ENCODE measurements around the gene KMT2E.
"Not testable (repeated sequence)": the region's sequence is repeated elsewhere in the genome, so short reads cannot be mapped to it uniquely, and the experiment has no call there.

The KMT2E gene

DNA sequence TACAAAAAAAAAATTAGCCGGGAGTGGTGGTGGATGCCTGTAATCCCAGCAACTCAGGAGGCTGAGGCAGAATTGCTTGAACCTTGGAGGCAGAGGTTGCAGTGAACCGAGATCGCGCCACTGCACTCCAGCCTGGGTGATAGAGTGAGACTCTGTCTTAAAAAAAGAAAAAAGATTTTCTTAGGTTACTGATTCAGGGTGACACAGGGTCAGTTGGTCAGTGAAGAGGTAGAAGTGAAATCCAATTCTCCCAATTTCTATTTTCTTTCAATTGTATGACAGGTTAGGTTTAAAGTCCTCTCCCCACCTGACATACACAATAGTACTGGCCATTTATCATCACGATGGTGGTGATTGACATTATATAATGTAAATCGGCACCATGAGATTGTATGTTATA, 38.5 kb upstream of the KMT2E start:
- not testable (repeated sequence) for ATAC-seq (replicated peaks; ENCODE audit: extremely low read depth, poor library complexity, severe bottlenecking); H3K27me3 Mint-ChIP-seq; H3K36me3 Mint-ChIP-seq (ENCODE audit: insufficient read depth); H3K4me1 Mint-ChIP-seq; DNase-seq (ENCODE audit: low spot score in 2 of 2); H3K27ac Mint-ChIP-seq (ENCODE audit: low read depth); H3K9me3 Mint-ChIP-seq; H3K4me3 Mint-ChIP-seq

DNA sequence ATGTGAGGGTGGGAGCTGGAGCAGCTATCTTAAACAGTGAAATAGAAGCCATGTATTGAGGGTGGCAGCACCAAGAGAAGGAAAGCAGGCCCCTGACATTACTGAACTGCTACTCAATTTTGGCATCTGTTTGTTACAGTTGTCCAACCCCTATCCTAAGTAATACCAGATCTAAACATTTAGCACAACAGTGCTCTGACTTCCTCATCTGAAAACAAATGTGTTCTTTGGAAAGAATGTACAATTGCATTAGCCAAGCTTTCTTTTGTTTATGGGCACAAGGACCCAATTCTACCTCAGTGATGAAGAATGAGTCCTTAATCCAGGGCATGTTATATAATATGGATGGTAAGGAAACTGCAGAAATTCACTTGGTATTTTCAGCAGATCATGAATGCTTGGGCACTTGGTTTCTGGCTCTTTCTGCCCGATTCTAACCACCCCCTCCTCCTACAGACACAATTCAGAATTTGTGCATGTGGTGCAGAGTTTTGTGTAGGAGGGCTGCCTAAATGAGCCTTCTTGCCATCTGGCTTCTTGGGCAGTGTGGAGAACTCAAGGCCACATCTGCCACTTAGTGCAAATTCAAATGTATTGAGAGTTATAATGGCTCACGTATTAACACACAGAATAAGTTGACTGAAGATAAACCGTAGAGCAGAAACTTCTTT, 36.9 kb upstream of the KMT2E start:
- peaks cover 8% of the 10 kb centered on the region for H3K36me3 Mint-ChIP-seq (ENCODE audit: insufficient read depth)
- DNase-seq (ENCODE audit: low spot score in 2 of 2) (no peak), ATAC-seq (replicated peaks; ENCODE audit: extremely low read depth, poor library complexity, severe bottlenecking) (no peak)
- no peak overlapping the region for H3K27ac Mint-ChIP-seq (ENCODE audit: low read depth)
- H3K27me3 Mint-ChIP-seq, result no peaks in the 10 kb centered on the region
- H3K9me3 Mint-ChIP-seq, result no peaks in the 10 kb centered on the region
- H3K4me3 Mint-ChIP-seq, result no peak overlapping the region
- peaks cover 6% of the 10 kb centered on the region for H3K4me1 Mint-ChIP-seq

DNA sequence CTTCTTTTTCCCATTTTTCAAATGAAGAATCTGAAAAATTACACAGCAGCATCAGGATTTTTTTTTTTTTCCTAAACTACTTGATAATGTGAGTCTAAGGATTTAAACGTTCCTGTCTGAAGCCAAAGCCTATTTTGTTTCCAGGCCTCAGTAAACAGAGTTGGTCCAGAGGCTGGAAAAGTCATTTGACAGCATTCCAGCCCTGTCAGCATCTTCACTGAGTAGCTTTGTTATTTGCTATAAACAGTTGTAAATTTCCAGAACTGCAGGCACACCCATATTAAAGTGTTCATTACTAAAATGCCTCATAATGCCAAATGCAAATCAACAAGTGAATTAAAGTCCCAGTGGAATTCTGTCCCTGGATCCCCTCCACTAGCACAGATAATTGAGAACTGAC, 35.5 kb upstream of the KMT2E start:
- Mint-ChIP-seq H3K36me3 (ENCODE audit: insufficient read depth) (peaks cover 8% of the 10 kb centered on the region), H3K4me1 (peaks cover 19% of the 10 kb centered on the region), H3K9me3 (no peaks in the 10 kb centered on the region), H3K27ac (ENCODE audit: low read depth) (no peak overlapping the region), H3K4me3 (no peak overlapping the region), H3K27me3 (no peaks in the 10 kb centered on the region)
- ATAC-seq (replicated peaks; ENCODE audit: extremely low read depth, poor library complexity, severe bottlenecking), result no peak
- no peak for DNase-seq (ENCODE audit: low spot score in 2 of 2)

- DNase-seq (ENCODE audit: low spot score in 2 of 2) (no peak), ATAC-seq (replicated peaks; ENCODE audit: extremely low read depth, poor library complexity, severe bottlenecking) (no peak)
- peaks cover 23% of the 10 kb centered on the region for H3K4me1 Mint-ChIP-seq
- no peaks in the 10 kb centered on the region for H3K9me3 Mint-ChIP-seq
- H3K36me3 Mint-ChIP-seq (ENCODE audit: insufficient read depth), result peaks cover 17% of the 10 kb centered on the region
- H3K4me3 Mint-ChIP-seq, result no peak overlapping the region
- H3K27ac Mint-ChIP-seq (ENCODE audit: low read depth), result no peak overlapping the region
- no peaks in the 10 kb centered on the region for H3K27me3 Mint-ChIP-seq
Observed at GRCh38 chr7:104979167-104979841, 34.7 kb upstream of the KMT2E start.

DNA sequence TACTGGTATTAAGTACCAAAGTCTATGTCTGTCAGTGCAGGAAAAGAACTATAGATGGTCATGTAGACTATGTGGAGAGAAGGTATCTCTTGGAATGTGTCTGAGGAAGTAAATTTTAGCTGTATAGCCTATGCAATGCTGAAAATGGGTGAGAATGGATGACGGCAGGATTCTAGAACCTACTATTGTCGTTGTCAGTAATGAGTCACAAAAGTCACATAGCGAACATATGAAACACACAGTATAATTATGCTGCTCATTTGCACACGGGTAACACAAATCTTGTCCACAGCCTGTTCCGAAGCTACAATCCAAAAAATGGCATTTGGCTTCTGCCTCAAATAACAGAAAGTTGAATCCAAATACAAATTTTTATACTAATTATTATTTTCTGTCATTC, 33.6 kb upstream of the KMT2E start:
- Mint-ChIP-seq H3K36me3 (ENCODE audit: insufficient read depth) (peaks cover 15% of the 10 kb centered on the region), H3K4me3 (no peak overlapping the region), H3K9me3 (no peaks in the 10 kb centered on the region), H3K27me3 (no peaks in the 10 kb centered on the region), H3K4me1 (peaks cover 34% of the 10 kb centered on the region), H3K27ac (ENCODE audit: low read depth) (no peak overlapping the region)
- no peak for DNase-seq (ENCODE audit: low spot score in 2 of 2)
- ATAC-seq (replicated peaks; ENCODE audit: extremely low read depth, poor library complexity, severe bottlenecking), result no peak

- ATAC-seq (replicated peaks; ENCODE audit: extremely low read depth, poor library complexity, severe bottlenecking) (no peak), DNase-seq (ENCODE audit: low spot score in 2 of 2) (no peak)
- Mint-ChIP-seq H3K36me3 (ENCODE audit: insufficient read depth) (peaks cover 18% of the 10 kb centered on the region), H3K9me3 (no peaks in the 10 kb centered on the region), H3K4me1 (peaks cover 38% of the 10 kb centered on the region), H3K27ac (ENCODE audit: low read depth) (no peak overlapping the region), H3K4me3 (no peak overlapping the region), H3K27me3 (no peaks in the 10 kb centered on the region)
Observed at GRCh38 chr7:104980841-104981671, 32.9 kb upstream of the KMT2E start.

DNA sequence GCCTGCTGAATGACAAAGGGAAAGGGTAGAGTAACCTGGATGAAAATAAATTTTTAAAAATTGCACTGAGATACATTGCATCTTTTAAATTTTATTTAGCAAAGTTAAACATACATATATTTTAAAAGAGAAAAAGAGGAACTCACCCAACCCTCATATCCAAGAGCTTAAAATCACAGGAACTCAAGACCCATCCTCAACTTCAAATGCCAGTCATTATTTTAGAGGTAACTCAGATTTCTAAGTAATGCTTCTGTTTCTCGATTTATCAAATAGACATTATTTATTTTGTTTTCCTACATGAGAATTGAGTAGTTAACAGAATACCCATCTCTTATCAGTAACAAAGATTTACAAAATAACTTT, 32.4 kb upstream of the KMT2E start:
- Mint-ChIP-seq H3K9me3 (no peaks in the 10 kb centered on the region), H3K27ac (ENCODE audit: low read depth) (no peak overlapping the region), H3K27me3 (no peaks in the 10 kb centered on the region), H3K4me3 (no peak overlapping the region), H3K36me3 (ENCODE audit: insufficient read depth) (peaks cover 18% of the 10 kb centered on the region), H3K4me1 (peaks cover 38% of the 10 kb centered on the region)
- ATAC-seq (replicated peaks; ENCODE audit: extremely low read depth, poor library complexity, severe bottlenecking) (no peak), DNase-seq (ENCODE audit: low spot score in 2 of 2) (no peak)

DNA sequence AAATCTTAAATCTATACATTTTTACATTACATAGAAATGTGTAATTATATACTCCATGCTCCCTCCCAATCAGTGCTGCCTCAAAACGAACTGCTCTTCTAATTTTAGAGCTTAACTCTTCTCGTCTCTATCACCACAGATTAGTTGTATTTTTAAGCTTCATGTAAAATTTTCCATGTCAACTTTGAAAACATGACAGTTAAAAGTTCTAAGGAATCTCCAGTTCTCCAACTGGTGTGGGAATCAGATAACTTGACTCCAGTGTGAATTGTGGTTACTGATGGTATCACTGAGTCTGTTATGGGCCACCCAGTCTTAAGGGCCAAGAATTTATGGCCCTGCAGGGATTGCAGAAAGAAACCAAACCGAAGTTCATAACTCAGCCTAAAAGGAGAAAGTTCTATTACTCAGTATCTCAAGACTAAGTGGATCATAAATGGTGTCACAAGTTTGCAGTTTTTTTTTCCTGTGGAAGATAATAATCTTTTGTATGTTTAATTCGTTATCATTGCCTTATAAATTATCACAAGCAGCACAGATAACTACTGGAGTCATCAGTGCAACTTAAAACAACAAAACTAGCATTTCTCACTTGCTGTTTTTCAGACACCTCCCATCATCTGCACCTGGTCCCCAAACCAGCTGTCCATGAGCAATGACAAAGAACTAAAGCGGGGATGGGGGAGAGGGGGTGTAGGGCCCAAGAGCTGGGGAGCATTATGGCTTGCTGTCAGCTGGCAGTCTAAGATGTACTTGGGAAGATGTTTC, 31.5 kb upstream of the KMT2E start:
- Mint-ChIP-seq H3K27ac (ENCODE audit: low read depth) (peak overlapping the region; percentile 100), H3K4me1 (peaks cover 38% of the 10 kb centered on the region)
- no peak for ATAC-seq (replicated peaks; ENCODE audit: extremely low read depth, poor library complexity, severe bottlenecking)

GRCh38 chr7:104983076-104983577, 30.9 kb upstream of the KMT2E start:
- no peak for DNase-seq (ENCODE audit: low spot score in 2 of 2)
- peak overlapping the region; percentile 98 for H3K4me3 Mint-ChIP-seq
- peak overlapping the region; percentile 100 for H3K27ac Mint-ChIP-seq (ENCODE audit: low read depth)
- H3K27me3 Mint-ChIP-seq, result no peaks in the 10 kb centered on the region
- H3K36me3 Mint-ChIP-seq (ENCODE audit: insufficient read depth), result peaks cover 18% of the 10 kb centered on the region
- no peak for ATAC-seq (replicated peaks; ENCODE audit: extremely low read depth, poor library complexity, severe bottlenecking)
- peaks cover 38% of the 10 kb centered on the region for H3K4me1 Mint-ChIP-seq
- H3K9me3 Mint-ChIP-seq, result no peaks in the 10 kb centered on the region

More for the DNA sequence above, 31.5 kb upstream of the KMT2E start:
- peaks cover 18% of the 10 kb centered on the region for H3K36me3 Mint-ChIP-seq (ENCODE audit: insufficient read depth)
- H3K4me3 Mint-ChIP-seq, result peak overlapping the region; percentile 98
- no peaks in the 10 kb centered on the region for H3K9me3 Mint-ChIP-seq
- H3K27me3 Mint-ChIP-seq, result no peaks in the 10 kb centered on the region
- DNase-seq (ENCODE audit: low spot score in 2 of 2), result no peak

GRCh38 chr7:104983578-104984539, 30.1 kb upstream of the KMT2E start:
- Mint-ChIP-seq H3K4me1 (peaks cover 38% of the 10 kb centered on the region), H3K9me3 (no peaks in the 10 kb centered on the region)

GRCh38 chr7:104984585-104985258, 29.3 kb upstream of the KMT2E start:
- DNase-seq (ENCODE audit: low spot score in 2 of 2) (no peak), ATAC-seq (replicated peaks; ENCODE audit: extremely low read depth, poor library complexity, severe bottlenecking) (no peak)
- Mint-ChIP-seq H3K4me3 (peak overlapping the region; percentile 98), H3K27ac (ENCODE audit: low read depth) (peak overlapping the region; percentile 100), H3K9me3 (no peaks in the 10 kb centered on the region), H3K27me3 (no peaks in the 10 kb centered on the region), H3K36me3 (ENCODE audit: insufficient read depth) (peaks cover 19% of the 10 kb centered on the region), H3K4me1 (peaks cover 38% of the 10 kb centered on the region)

More at GRCh38 chr7:104983578-104984539, 30.1 kb upstream of the KMT2E start:
- peaks cover 20% of the 10 kb centered on the region for H3K36me3 Mint-ChIP-seq (ENCODE audit: insufficient read depth)
- DNase-seq (ENCODE audit: low spot score in 2 of 2) (peak; percentile 72 to 75), ATAC-seq (replicated peaks; ENCODE audit: extremely low read depth, poor library complexity, severe bottlenecking) (peak; percentile 89)
- H3K27ac Mint-ChIP-seq (ENCODE audit: low read depth), result peak overlapping the region; percentile 100
- peak overlapping the region; percentile 98 for H3K4me3 Mint-ChIP-seq
- H3K27me3 Mint-ChIP-seq, result no peaks in the 10 kb centered on the region

All from central memory CD8-positive, alpha-beta T cell (primary cell).